Measurements from ENCODE around the gene TMEM217.

TMEM217 gene

GRCh38 chr6:37208793-37209192, 49.2 kb downstream of the TMEM217 start:
- Histone ChIP-seq H3K27me3 (no peaks in the 10 kb centered on the region), H3K9me3 (no peaks in the 10 kb centered on the region), H3K4me1 (no peaks in the 10 kb centered on the region), H3K4me3 (ENCODE audit: low read depth, low read length) (no peak overlapping the region), H3K36me3 (no peaks in the 10 kb centered on the region)
- TF ChIP-seq CTCF (IDR thresholded peaks at IDR 0.05; ENCODE audit: low read depth, low read length), result no peak
- no peak for DNase-seq

GRCh38 chr6:37207903-37208456, 50.0 kb downstream of the TMEM217 start:
- TF ChIP-seq CTCF (IDR thresholded peaks at IDR 0.05; ENCODE audit: low read depth, low read length), result peak; percentile 89
- no peaks in the 10 kb centered on the region for H3K4me1 ChIP-seq

GRCh38 chr6:37206622-37207021, 51.3 kb downstream of the TMEM217 start:
- no peak for DNase-seq
- Histone ChIP-seq H3K27me3 (no peaks in the 10 kb centered on the region), H3K36me3 (no peaks in the 10 kb centered on the region), H3K4me1 (no peaks in the 10 kb centered on the region), H3K4me3 (ENCODE audit: low read depth, low read length) (no peak overlapping the region), H3K9me3 (no peaks in the 10 kb centered on the region)
- no peak for TF ChIP-seq CTCF (IDR thresholded peaks at IDR 0.05; ENCODE audit: low read depth, low read length)

More at GRCh38 chr6:37207903-37208456, 50.0 kb downstream of the TMEM217 start:
- DNase-seq, result peak; percentile 85
- H3K4me3 ChIP-seq (ENCODE audit: low read depth, low read length), result no peak overlapping the region
- H3K27me3 ChIP-seq, result no peaks in the 10 kb centered on the region
- no peaks in the 10 kb centered on the region for H3K36me3 ChIP-seq
- no peaks in the 10 kb centered on the region for H3K9me3 ChIP-seq

GRCh38 chr6:37205997-37206340, 52.0 kb downstream of the TMEM217 start:
- H3K4me1 ChIP-seq, result no peaks in the 10 kb centered on the region
- H3K9me3 ChIP-seq, result no peaks in the 10 kb centered on the region
- no peaks in the 10 kb centered on the region for H3K36me3 ChIP-seq
- no peak for DNase-seq
- no peaks in the 10 kb centered on the region for H3K27me3 ChIP-seq
- TF ChIP-seq CTCF (IDR thresholded peaks at IDR 0.05; ENCODE audit: low read depth, low read length), result no peak
- H3K4me3 ChIP-seq (ENCODE audit: low read depth, low read length), result no peak overlapping the region

GRCh38 chr6:37205175-37205996, 52.6 kb downstream of the TMEM217 start:
- H3K36me3 ChIP-seq, result no peaks in the 10 kb centered on the region
- no peak for DNase-seq
- no peak for TF ChIP-seq CTCF (IDR thresholded peaks at IDR 0.05; ENCODE audit: low read depth, low read length)
- H3K9me3 ChIP-seq, result no peaks in the 10 kb centered on the region
- H3K27me3 ChIP-seq, result no peaks in the 10 kb centered on the region
- no peak overlapping the region for H3K4me3 ChIP-seq (ENCODE audit: low read depth, low read length)
- no peaks in the 10 kb centered on the region for H3K4me1 ChIP-seq

Measured in BE2C (cell line).